NCI-H2196 (cell line): ENCODE results near the gene MYCN.
A peak's percentile ranks its signal among the peaks of the same experiment; 100 is the strongest.
"Not testable (repeated sequence)": the region's sequence is repeated elsewhere in the genome, so short reads cannot be mapped to it uniquely, and the experiment has no call there.

Source experiments
- DNase-seq: peaks from one replicate; lab custom pipeline; 2025; ENCODE audit not compliant: unreplicated experiment; lab: John Stamatoyannopoulos, UW

The MYCN gene

DNA sequence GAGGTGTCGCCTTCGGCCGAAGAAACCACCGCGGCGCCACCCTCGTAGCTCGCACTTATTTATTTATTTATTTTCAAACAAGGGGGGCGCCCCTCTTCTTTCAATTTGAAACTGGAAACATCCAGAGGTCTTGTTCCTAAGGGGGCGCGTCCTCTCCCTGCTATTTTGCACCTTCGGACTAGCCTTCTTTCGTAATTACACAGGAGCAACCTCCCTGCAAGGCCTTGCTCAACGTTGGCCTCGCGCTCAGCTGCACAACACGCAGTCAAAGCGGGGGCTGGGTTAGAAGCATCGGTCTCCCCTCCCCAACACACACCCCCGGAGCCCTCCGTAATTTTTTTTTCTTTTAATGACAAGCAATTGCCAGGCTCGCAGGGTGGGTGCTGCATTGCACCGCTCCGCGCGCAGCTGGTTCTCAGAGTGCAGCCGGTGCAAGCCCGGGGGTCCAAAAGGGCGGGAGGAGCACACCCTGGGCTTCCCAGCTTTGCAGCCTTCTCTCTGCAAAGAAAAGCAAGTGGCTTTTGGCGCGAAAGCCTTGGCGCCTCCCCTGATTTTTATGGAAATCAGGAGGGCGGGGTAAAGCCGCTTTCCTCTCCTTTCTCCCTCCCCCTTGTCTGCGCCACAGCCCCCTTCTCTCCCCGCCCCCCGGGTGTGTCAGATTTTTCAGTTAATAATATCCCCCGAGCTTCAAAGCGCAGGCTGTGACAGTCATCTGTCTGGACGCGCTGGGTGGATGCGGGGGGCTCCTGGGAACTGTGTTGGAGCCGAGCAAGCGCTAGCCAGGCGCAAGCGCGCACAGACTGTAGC, at the start of gene MYCN:
TSS of gene MYCN (plus strand) at position 697 of the 807 bp plus-strand sequence. CDS start 1,515 bp downstream, outside the sequence.
- DNase-seq: peak; percentile 50

DNA sequence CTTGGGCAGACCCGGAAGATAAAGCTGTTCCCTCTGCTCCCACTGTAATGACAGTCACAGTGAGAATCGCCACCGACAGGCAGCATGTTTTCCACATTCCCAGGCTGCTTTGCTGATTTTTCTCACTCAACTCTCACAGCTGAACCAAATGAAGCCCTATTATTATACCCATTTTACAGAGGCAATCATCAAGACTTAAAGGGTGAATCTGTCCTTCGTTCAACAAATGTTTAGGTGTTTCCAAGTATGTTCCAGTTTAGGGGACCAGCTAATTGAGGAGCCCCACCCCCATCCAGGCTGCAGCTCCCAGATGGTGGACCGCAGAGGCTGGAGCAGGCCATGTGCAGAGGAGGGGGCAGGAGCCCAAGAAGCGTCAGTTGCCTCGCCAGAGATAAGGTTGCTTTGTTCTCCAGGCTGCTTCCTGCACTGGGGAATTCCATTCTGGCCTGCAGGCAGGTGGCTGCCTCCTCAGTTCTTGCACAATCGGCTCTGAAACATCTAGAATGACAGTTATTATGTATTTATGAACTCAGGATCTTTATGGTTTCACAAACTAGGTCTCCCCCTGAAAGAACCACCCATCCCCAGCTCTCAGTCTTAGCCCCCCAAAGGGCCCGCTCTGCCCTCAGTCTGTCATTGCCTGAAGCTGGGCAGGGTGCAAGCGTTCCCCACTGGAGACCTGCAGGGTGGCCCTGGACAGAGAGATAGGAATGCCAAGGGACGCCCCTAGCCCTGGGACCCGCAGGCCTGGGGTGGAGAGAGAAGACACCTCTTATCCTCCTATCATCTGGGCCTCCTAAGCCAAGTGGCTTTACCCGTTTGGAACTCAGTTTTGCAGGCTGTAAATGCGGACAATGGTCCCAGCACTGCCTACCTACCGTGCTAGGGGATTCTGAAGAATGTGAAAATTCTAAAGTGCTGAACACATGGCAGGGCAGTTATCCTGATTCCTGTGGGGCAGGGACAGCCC, 49.1 kb upstream of the MYCN start:
- no peak for DNase-seq

DNA sequence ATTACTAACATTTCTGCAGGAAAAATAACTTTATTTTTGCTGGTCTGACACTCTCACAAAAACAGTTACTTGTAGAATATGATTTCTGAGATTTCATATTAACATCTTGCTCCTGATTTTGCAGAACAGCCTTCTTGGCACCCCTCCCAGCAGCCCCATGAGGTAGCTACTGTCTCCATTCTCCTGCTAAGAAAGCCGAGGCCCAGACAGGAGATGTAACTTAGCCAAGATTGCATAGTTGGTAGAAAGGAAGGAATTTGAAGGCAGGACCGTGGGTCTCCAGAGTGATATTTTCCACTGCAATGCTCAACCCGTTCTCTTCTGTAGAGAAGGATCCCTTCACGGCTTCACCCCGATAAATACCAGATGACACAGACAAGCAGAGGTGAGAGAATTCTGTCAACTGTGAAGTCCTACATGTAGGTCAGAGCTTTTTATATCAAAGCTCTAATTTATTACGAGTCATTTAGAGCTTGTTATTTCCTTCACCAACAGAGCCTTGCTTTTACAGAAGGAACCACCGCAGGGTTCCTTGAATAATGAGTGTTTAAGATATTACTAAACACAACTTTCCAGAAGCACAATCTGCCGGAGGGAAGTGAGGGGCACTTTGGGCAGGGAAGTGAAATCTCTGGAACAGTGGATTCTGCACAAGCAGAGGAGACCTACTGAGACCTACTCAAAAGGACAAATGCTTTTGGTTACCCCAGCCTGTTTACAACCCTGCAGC, 48.0 kb upstream of the MYCN start:
- no peak for DNase-seq

DNA sequence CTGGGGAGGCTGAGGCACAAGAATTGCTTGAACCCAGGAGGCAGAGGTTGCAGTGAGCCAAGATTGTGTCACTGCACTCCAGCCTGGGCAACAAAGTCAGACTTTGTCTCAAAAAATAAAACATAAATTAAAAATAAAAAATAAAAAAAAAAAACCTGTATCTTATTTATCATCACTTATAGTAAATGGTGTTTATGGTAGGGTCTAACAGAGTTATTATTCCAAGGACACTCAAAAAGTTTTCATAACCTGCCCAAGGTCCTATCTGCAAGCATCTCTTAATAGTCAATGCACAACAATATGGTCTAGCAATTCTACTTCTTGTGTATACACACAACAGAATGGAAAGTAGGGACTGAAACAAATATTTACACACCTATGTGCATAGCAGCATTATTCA, 47.3 kb upstream of the MYCN start:
- no peak for DNase-seq

DNA sequence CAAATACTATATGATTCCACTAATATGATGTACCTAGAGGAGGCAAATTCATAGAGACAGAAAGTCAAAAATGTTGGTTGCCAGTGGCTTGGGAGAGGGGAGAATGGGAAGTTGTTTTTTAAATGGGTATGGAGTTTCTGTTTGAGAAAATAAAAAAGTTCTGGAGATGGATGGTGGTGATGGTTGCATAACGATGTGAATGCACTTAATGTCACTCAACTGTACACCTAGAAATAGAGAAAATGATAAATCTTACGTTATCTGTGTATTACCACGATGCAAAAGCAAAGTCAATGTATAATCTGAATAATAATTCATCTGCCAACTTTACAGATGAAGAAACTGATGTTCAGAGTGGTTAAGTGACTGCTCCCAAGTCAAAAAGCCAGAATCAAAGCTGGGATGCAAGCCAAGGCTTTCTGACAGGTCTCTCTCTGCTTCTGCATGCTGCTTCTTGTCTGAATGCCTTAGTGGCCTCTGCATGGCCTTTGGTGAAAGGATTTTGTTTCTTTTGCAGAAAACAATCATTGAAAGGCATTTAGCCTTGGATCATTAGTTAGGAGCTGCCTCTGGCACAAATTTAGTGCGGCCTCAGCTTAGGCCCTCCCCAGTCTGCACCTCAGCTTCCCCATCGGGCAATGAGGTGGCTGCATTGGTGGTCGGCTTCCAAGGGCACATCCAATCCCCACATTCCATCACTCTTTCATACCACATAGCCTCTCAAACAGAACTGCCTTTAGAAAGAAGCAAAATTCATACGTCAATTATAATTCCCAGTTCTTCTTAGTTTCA, 46.5 kb upstream of the MYCN start:
- DNase-seq: no peak

DNA sequence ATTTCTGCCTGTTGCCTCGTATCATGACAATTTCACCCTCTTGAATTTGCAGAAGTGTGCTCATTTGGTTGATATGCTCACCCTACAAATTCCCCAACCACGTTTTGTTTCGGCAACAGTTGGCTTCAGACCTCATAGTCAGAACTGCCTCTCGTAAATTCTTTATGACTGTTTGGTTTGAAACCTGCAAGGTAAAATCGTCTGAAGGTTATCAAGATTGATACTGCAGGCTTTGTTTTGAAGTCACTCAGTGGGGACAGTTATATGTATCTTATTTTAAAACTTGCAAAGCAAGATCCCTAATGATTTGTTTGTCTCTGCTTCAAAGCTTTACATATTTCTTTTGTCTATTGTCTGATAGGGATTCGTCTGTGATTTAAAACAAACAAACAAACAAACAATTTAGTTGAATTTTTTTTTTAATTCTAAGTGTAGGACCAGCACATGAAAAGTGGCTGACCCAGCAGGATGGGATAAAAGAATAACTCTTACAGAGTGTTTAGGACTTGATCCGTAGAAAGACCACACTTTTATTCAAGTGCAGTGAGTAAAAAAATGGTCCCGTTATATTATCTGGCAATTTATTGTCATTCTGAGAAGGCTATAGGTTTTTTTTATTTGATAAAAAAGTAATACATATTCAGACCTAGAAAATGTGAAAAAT, 45.7 kb upstream of the MYCN start:
- no peak for DNase-seq

DNA sequence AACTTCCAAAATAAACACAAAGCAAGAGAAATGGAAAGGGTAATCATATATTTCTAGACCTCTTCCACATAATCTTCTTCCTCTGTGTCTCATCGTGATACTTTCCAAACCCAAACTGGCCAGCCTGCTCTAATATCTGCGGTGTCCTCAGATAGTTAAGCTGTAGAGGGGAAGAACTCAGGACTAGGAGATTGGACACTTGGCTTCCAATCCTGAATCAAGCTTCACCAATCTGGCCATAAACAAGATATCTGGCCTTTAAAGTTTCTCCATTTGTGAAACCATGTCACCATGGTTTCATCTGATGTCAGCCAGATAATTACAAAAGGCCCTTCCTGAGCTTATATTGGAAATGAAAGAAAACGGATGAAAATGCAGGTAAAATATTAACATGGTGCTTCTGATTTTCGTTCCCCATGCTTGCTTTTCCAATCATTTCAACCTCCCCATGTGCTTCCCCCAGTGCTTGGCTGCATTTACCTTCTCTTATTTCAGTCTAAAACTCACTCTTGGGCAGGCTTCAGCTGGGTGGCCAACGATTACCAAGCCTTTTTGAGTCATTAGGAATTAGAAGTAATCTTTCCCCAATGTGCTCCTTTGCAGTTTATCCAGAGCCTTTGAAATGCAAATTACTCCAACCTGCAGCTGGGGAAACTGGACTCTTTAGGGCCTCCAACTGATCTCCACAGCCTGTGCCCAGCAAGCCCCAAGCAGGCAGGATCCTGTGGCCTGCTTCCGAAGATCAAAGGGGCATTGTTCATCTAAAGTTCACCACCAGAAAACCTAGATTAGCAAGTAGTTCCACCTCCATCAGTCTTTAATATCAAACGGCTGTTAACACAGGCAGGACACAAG, 44.5 kb upstream of the MYCN start:
- DNase-seq: no peak

DNA sequence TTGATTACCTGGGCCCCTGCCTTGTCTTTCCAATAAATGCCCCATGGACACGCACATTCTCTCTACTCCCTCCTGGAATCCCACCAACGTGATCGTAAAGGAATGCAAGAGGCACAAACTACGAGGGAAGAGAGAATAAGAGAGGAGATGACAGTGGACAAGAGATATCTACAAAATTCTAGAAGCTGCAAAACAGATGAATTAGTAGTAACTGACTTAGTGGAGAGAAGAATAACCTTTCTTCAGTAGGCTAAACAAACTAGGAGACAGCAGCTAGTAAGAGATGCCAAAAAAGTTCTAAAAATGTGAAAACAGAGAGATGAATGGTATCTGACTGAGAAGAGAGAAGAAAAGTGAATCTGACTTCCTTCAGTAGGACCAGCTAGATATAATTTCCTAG, 43.5 kb upstream of the MYCN start:
- no peak for DNase-seq

DNA sequence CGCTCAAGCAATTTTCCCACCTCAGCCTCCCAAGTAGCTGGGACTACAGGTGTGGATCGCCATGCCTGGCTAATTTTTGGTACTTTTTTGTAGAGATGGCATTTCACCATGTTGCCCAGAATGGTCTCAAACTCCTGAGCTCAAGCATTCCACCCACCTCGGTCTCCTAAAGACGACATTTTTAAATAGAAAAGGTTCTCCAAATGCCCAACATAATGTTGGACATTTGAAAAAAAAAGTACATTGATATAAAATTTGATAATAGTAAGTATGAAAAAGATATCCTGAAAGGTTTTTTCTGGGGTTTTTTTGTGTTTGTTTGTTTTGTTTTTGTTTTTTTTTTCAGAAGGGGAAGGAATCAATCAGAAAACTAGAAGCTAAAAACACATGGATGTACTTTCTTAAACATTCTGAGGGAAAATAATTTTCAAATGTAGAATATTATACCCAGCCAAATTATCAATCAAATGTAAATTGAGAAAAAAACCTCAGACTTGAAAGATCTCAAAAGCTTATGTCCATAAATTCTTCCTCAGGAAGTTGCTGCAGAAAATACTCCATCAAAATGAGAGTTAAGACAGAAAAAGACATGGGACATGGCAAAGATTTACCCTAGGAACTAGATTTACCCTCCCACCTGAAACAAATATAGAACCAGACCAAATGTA, 42.8 kb upstream of the MYCN start:
- no peak for DNase-seq

DNA sequence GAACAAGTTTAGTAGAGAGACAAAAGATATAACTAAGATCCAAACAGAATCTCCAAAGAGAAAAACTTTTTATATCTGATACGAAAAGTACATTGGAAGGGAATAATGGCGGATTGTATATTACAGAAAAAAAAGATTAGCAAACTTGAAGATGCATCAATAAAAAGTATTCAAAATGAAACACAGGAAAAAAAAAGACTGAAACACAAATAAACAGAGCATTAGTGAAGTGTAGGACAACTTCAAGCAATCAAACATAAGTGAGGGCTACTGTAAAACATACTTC, 41.1 kb upstream of the MYCN start:
- DNase-seq: no peak

DNA sequence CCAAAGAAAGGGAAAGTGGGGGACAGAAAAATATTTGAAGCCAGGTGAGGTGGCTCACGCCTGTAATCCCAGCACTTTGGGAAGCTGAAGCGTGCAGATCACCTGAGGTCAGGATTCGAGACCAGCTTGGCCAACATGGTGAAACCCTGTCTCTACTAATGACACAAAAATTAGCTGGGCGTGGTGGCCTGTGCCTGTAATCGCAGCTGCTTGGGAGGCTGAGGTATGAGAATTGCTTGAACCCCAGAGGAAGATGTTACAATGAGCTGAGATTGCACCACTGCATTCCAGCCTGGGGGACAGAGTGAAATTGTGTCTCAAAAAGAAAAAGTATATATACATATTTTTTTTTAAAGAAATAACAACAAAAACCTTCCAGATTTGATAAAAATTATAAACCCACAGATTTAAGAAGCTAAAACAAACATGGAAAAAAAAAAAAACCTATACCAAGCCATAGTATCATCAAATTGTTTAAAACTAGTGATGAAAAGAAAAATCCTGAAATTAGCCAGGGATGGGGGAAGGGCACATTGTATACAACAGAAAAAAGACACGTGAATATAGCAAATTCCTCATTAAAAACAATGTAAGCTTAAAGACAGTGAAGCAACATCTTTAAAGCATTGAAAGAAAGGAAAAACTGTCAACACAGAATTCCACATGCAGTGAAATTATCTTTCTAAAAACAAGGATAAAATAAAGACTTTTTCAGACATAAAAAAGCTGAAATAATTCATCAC, 40.4 kb upstream of the MYCN start:
- no peak for DNase-seq

DNA sequence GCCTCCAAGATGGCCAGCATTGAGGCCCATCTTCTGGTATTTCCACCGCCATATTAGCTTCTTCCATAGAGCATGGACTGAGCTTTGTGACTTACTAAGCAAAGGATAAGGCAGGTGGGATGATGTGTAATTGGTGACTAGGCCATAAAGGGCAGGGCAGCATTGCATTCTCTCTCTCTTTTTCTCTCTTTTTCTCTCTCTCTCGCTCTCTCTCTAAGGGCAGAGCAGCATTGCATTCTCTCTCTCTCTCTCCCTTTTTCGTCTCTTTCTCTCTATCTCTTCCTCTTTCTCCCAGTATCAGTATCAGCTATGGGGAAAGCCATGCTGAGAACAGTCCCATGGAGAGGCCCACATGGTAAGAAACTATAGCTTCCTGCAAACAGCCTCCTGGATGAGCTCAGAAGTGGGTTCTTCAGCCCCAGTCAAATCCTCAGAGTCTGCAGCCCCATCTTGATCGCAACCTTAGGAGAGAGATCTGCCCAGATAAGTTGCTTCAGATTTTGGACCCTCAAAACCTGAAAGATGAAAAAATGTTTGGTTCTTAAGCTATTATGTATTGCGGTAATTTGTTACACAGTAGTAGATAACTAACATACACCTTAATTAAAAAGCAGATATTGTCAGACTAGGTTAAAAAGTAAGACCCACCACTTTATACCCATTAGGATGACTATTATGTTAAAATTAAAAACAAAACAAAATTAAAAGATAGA, 39.1 kb upstream of the MYCN start:
- DNase-seq: no peak

DNA sequence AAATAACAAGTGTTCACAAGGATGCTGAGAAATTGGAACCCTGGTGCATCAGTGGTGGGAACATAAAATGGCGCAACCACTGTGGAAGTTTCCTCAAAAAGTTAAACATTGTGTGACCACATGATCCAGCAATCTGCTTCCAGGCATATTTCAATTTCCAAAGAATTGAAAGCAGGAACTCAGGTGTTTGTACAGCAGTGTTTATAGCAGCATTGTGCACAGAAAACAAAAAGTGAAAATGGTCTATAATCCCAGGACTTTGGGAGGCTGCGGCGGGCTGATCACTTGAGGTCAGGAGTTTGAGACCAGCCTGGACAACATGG, 38.6 kb upstream of the MYCN start:
- DNase-seq: no peak

DNA sequence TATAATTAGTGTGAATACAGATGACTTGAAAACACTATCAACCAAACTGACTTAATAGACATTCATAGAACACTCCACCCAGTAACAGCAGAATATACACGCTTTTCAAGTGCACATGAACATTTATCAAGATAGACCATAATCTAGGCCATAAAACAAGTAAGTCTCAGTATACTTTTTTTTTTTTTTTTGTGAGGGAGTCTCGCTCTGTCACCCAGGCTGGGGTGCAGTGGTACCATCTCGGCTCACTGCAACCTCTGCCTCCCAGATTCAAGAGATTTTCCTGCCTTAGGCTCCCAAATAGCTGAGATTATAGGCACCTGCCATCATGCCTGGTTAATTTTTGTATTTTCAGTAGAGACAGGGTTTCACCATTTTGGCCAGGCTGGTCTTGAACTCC, 36.4 kb upstream of the MYCN start:
- not testable (repeated sequence) for DNase-seq

DNA sequence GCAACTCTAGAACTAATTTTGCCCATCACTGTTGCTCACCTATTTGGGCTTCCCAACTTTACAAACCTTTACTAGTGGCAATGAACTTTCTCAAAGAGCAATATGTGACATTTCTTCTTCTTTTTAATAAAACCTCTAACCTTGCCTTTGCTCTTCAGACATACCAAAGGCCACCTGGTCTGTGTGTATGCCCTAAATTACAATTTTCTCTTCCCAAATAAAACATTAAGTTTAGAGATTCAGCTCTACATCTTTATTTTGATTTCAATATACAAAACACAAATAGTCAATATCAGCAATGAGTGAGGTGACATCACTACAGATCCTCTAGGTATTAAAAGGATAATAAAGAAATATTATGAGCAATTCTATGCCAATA, 35.1 kb upstream of the MYCN start:
- no peak for DNase-seq

DNA sequence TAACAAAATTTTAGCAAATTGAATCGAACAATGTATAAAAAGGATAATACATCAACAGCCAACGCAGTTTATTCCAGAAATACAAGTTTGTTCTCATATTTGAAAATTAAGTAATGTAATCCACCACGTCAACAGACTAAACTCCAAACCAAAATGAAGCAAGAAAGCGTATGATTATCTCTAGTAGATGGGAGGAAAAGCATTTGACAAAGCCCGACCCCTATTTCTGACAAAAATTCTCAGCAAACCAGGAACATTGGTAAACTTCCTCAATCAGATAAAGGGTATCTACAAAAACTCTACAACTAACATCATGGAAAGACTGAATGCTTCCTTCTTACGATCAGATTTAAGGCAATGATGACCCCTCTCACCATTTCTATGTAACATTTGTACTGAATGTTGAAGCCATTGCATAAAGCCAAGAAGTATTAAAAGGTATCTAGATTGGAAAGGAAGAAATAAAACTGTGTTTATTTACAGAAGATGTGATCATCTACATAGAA, 34.3 kb upstream of the MYCN start:
- DNase-seq: no peak

DNA sequence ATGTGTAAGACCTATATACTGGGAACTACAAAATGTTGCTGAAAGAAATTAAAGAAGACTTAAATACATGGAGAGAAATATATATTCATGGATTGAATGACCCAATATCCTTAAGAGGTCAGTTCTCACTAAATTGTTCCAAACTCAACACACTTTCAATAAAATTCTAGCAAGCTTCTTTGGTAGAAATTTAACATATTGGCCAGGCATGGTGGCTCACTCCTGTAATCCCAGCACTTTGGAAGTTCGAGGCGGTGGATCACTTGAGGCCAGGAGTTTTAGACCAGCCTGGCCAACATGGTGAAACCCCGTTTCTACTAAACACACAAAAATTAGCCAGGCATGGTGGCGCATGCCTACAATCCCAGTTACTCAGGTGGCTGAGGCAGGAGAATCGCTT, 33.6 kb upstream of the MYCN start:
- no peak for DNase-seq
